Stimulated activated naive B cell treated with anti-CD40 and anti-IgM and Interleukin-4, amounts not matched to agents 10 μg/mL and 1 μg/mL and 100 μg/mL, for 72 hours (primary cell): ENCODE data around the gene CGA.
"Not testable (repeated sequence)": the region's sequence is repeated elsewhere in the genome, so short reads cannot be mapped to it uniquely, and the experiment has no call there.

ENCODE experiments used
- ATAC-seq, 2 donors: fragments of 150-1000 bp; cut with Tn5 transposase; replicated peaks; 2 replicates each; pipeline ENCODE4 v1.10.0; 2021; ENCODE audit warnings: moderate library complexity in 1 of 2
- DNase-seq: peaks from one replicate; pipeline ENCODE4 v3.0.0; 2021
- H3K27ac Mint-ChIP-seq: one replicate; pipeline ENCODE4 v1.8.0; 2022; ENCODE audit warnings: mild to moderate bottlenecking, mixed read lengths
- H3K27me3 Mint-ChIP-seq, 2 donors: one replicate each; pipeline ENCODE4 v1.8.0; 2022; ENCODE audit warnings: mixed read lengths in 2 of 2
- H3K36me3 Mint-ChIP-seq, 2 donors: one replicate each; pipeline ENCODE4 v1.8.0; 2022; ENCODE audit warnings: mixed read lengths in 2 of 2, mild to moderate bottlenecking in 1 of 2
- H3K4me1 Mint-ChIP-seq, 2 donors: one replicate each; pipeline ENCODE4 v1.8.0; 2022; ENCODE audit warnings: mixed read lengths in 2 of 2, mild to moderate bottlenecking in 1 of 2
- H3K4me3 Mint-ChIP-seq, 2 donors: one replicate each; pipeline ENCODE4 v1.8.0; 2022; ENCODE audit warnings: mild to moderate bottlenecking in 2 of 2, mixed read lengths in 2 of 2, moderate library complexity in 1 of 2
- H3K9me3 Mint-ChIP-seq, 2 donors: one replicate each; pipeline ENCODE4 v1.8.0; 2022; ENCODE audit warnings: mixed read lengths in 2 of 2, mild to moderate bottlenecking in 1 of 2

Gene CGA

GRCh38 chr6:87095087-87095509, at the start of gene CGA:
Gene CGA (minus strand): TSS chr6:87095106. CDS start chr6:87088200, 6,906 bp downstream.
- Mint-ChIP-seq H3K27me3 (peaks cover 14 to 19% of the 10 kb centered on the region in 2 donors), H3K36me3 (no peaks in the 10 kb centered on the region), H3K27ac (no peak within 1 kb of the TSS), H3K9me3 (no peaks in the 10 kb centered on the region), H3K4me1 (peaks cover 4 to 10% of the 10 kb centered on the region in 2 donors), H3K4me3 (no peak within 1 kb of the TSS)
- ATAC-seq (no peak), DNase-seq (no peak)

- DNase-seq, H3K9me3 Mint-ChIP-seq, H3K36me3 Mint-ChIP-seq, H3K27ac Mint-ChIP-seq, H3K4me3 Mint-ChIP-seq, ATAC-seq, H3K4me1 Mint-ChIP-seq: not testable (repeated sequence)
- H3K27me3 Mint-ChIP-seq = peaks cover 0 to 20% of the 10 kb centered on the region in 2 donors
Observed at GRCh38 chr6:87139927-87140326, 45.0 kb upstream of the CGA start.

- peaks cover 0 to 20% of the 10 kb centered on the region in 2 donors for H3K27me3 Mint-ChIP-seq
- ATAC-seq (peak; percentile 65), DNase-seq (peak; percentile 17)
- H3K4me3 Mint-ChIP-seq = no peak overlapping the region
- H3K36me3 Mint-ChIP-seq = no peaks in the 10 kb centered on the region
- H3K4me1 Mint-ChIP-seq = peaks cover 1 to 6% of the 10 kb centered on the region in 2 donors
- no peak overlapping the region for H3K27ac Mint-ChIP-seq
- peaks cover 0 to 2% of the 10 kb centered on the region in 2 donors for H3K9me3 Mint-ChIP-seq
Observed at GRCh38 chr6:87139236-87139635, 44.3 kb upstream of the CGA start.

GRCh38 chr6:87136963-87137362, 42.1 kb upstream of the CGA start:
- H3K27ac Mint-ChIP-seq = no peak overlapping the region
- H3K27me3 Mint-ChIP-seq = peaks cover 0 to 8% of the 10 kb centered on the region in 2 donors
- H3K4me1 Mint-ChIP-seq = peaks cover 1 to 6% of the 10 kb centered on the region in 2 donors
- ATAC-seq (no peak), DNase-seq (no peak)
- H3K36me3 Mint-ChIP-seq = no peaks in the 10 kb centered on the region
- no peak overlapping the region for H3K4me3 Mint-ChIP-seq
- H3K9me3 Mint-ChIP-seq = no peaks in the 10 kb centered on the region

- DNase-seq (no peak), ATAC-seq (no peak)
- no peaks in the 10 kb centered on the region for H3K36me3 Mint-ChIP-seq
- H3K4me1 Mint-ChIP-seq = peaks cover 0 to 1% of the 10 kb centered on the region in 2 donors
- H3K27me3 Mint-ChIP-seq = peaks cover 3 to 15% of the 10 kb centered on the region in 2 donors
- peaks cover 2 to 4% of the 10 kb centered on the region in 2 donors for H3K9me3 Mint-ChIP-seq
- H3K4me3 Mint-ChIP-seq = no peak overlapping the region
- H3K27ac Mint-ChIP-seq = no peak overlapping the region
Observed at GRCh38 chr6:87127737-87128136, 32.8 kb upstream of the CGA start.

GRCh38 chr6:87126501-87126900, 31.6 kb upstream of the CGA start:
- Mint-ChIP-seq H3K4me1 (peaks cover 0 to 1% of the 10 kb centered on the region in 2 donors), H3K4me3 (no peak overlapping the region), H3K36me3 (no peaks in the 10 kb centered on the region), H3K27me3 (peaks cover 12 to 26% of the 10 kb centered on the region in 2 donors), H3K9me3 (peaks cover 4 to 9% of the 10 kb centered on the region in 2 donors), H3K27ac (no peak overlapping the region)
- DNase-seq (no peak), ATAC-seq (no peak)

- no peak for DNase-seq
- no peak overlapping the region for H3K4me3 Mint-ChIP-seq
- ATAC-seq = peak in 1 of 2 donors; percentile 20
Observed at GRCh38 chr6:87124074-87124473, 29.2 kb upstream of the CGA start.

GRCh38 chr6:87122477-87122876, 27.6 kb upstream of the CGA start:
- Mint-ChIP-seq H3K9me3 (peaks cover 3 to 8% of the 10 kb centered on the region in 2 donors), H3K36me3 (no peaks in the 10 kb centered on the region), H3K4me3 (no peak overlapping the region), H3K27me3 (peaks cover 14 to 26% of the 10 kb centered on the region in 2 donors), H3K27ac (no peak overlapping the region), H3K4me1 (peaks cover 0 to 1% of the 10 kb centered on the region in 2 donors)
- ATAC-seq = no peak
- DNase-seq = no peak

More at GRCh38 chr6:87124074-87124473, 29.2 kb upstream of the CGA start:
- Mint-ChIP-seq H3K27ac (no peak overlapping the region), H3K27me3 (peaks cover 14 to 26% of the 10 kb centered on the region in 2 donors), H3K4me1 (peaks cover 0 to 1% of the 10 kb centered on the region in 2 donors), H3K36me3 (no peaks in the 10 kb centered on the region), H3K9me3 (peaks cover 3 to 8% of the 10 kb centered on the region in 2 donors)

- Mint-ChIP-seq H3K27me3 (peaks cover 11% of the 10 kb centered on the region in 2 donors), H3K4me3 (no peak overlapping the region), H3K27ac (no peak overlapping the region), H3K9me3 (peaks cover 3 to 8% of the 10 kb centered on the region in 2 donors), H3K4me1 (peaks cover 2 to 11% of the 10 kb centered on the region in 2 donors), H3K36me3 (no peaks in the 10 kb centered on the region)
- ATAC-seq (no peak), DNase-seq (no peak)
Observed at GRCh38 chr6:87118054-87118453, 23.1 kb upstream of the CGA start.

- Mint-ChIP-seq H3K36me3 (no peaks in the 10 kb centered on the region), H3K9me3 (peaks cover 0 to 4% of the 10 kb centered on the region in 2 donors), H3K4me1 (peaks cover 2 to 11% of the 10 kb centered on the region in 2 donors), H3K27me3 (peaks cover 5 to 7% of the 10 kb centered on the region in 2 donors), H3K27ac (no peak overlapping the region), H3K4me3 (no peak overlapping the region)
- DNase-seq (no peak), ATAC-seq (peak; percentile 53 to 57)
Observed at GRCh38 chr6:87116922-87117321, 22.0 kb upstream of the CGA start.

- Mint-ChIP-seq H3K9me3 (no peaks in the 10 kb centered on the region), H3K36me3 (no peaks in the 10 kb centered on the region), H3K27ac (no peak overlapping the region), H3K4me1 (peaks cover 3 to 11% of the 10 kb centered on the region in 2 donors), H3K4me3 (no peak overlapping the region), H3K27me3 (no peaks in the 10 kb centered on the region)
- DNase-seq (no peak), ATAC-seq (peak; percentile 58 to 83)
Observed at GRCh38 chr6:87115402-87116135, 20.7 kb upstream of the CGA start.

- no peaks in the 10 kb centered on the region for H3K36me3 Mint-ChIP-seq
- no peak for DNase-seq
- no peak overlapping the region for H3K27ac Mint-ChIP-seq
- peaks cover 0 to 4% of the 10 kb centered on the region in 2 donors for H3K27me3 Mint-ChIP-seq
- H3K4me3 Mint-ChIP-seq = no peak overlapping the region
- peaks cover 2 to 4% of the 10 kb centered on the region in 2 donors for H3K4me1 Mint-ChIP-seq
- ATAC-seq = peak in 1 of 2 donors; percentile 63
- H3K9me3 Mint-ChIP-seq = no peaks in the 10 kb centered on the region
Observed at GRCh38 chr6:87110636-87111035, 15.7 kb upstream of the CGA start.

- DNase-seq (no peak), ATAC-seq (no peak)
- Mint-ChIP-seq H3K27me3 (peaks cover 0 to 4% of the 10 kb centered on the region in 2 donors), H3K4me3 (no peak overlapping the region), H3K4me1 (peaks cover 0 to 3% of the 10 kb centered on the region in 2 donors), H3K36me3 (no peaks in the 10 kb centered on the region), H3K9me3 (no peaks in the 10 kb centered on the region), H3K27ac (no peak overlapping the region)
Observed at GRCh38 chr6:87105823-87106222, 10.9 kb upstream of the CGA start.

GRCh38 chr6:87104667-87105066, 9.8 kb upstream of the CGA start:
- no peak overlapping the region for H3K4me3 Mint-ChIP-seq
- H3K9me3 Mint-ChIP-seq = no peaks in the 10 kb centered on the region
- no peak for DNase-seq
- H3K27me3 Mint-ChIP-seq = peaks cover 0 to 4% of the 10 kb centered on the region in 2 donors
- no peak for ATAC-seq
- no peak overlapping the region for H3K27ac Mint-ChIP-seq
- no peaks in the 10 kb centered on the region for H3K36me3 Mint-ChIP-seq
- peaks cover 0 to 2% of the 10 kb centered on the region in 2 donors for H3K4me1 Mint-ChIP-seq

GRCh38 chr6:87103977-87104601, 9.2 kb upstream of the CGA start:
- DNase-seq = no peak
- H3K4me1 Mint-ChIP-seq = peaks cover 2 to 8% of the 10 kb centered on the region in 2 donors
- H3K27me3 Mint-ChIP-seq = peaks cover 0 to 4% of the 10 kb centered on the region in 2 donors
- H3K4me3 Mint-ChIP-seq = no peak overlapping the region
- H3K9me3 Mint-ChIP-seq = no peaks in the 10 kb centered on the region
- H3K27ac Mint-ChIP-seq = no peak overlapping the region
- no peak for ATAC-seq
- H3K36me3 Mint-ChIP-seq = no peaks in the 10 kb centered on the region
